HepG2 (cell line): ENCODE data around the gene SCIN. TPM values are rescaled to one million over a fixed set of nuclear protein-coding genes. Genes with fewer than 3 reads are reported as not detected.
A peak's percentile ranks its signal among the peaks of the same experiment; 100 is the strongest.

Experiments
- ATAC-seq: fragments of 200-7000 bp; cut with Tn5 transposase; 3 replicates; pipeline ENCODE4 v1.9.1; 2020; ENCODE audit warnings: mild to moderate bottlenecking, moderate library complexity
- BruUV-seq: library from RNA; stranded (reverse); fragments of 400-500 nt; replicated peaks from 2 replicates; lab custom pipeline; 2021; lab: Mats Ljungman, UMichigan
- CTCF ChIA-PET: fragments of 300-600 bp; formaldehyde crosslinking; extraction: SDS; loops from one replicate; lab custom pipeline; 2021; ENCODE audit warnings: low total read pairs, inconsistent platforms, low intra/inter-chr PET ratio; lab: Yijun Ruan, JAX
- POLR2A ChIA-PET: fragments of 350-600 bp; sonication (Branson Sonifier 250); formaldehyde crosslinking; loops from one replicate; lab custom pipeline; 2020; ENCODE audit warnings: antibody characterized with exemption, inconsistent platforms; lab: Yijun Ruan, JAX
- DNase-seq: peaks from one replicate; pipeline ENCODE4 v3.0.0-alpha.2; 2015; ENCODE audit warnings: low spot score
- FAIRE-seq: peaks from 3 replicates; lab custom pipeline; 2011; peaks lifted over from hg19 to GRCh38; lab: Jason Lieb, UNC
- H2AFZ ChIP-seq: one replicate; pipeline ENCODE4 v1.6.1; 2011; ENCODE audit warnings: low read length, inconsistent platforms
- H3K27ac ChIP-seq: fragments of 300-600 bp; 3 replicates; pipeline ENCODE4 v1.8.0; 2011; ENCODE audit warnings: mixed run types, mild to moderate bottlenecking, mixed read lengths, low read length, inconsistent platforms; ENCODE audit not compliant: insufficient read depth; ENCODE audit errors: extremely low read length
- H3K27me3 ChIP-seq, 2 experiments: fragments of 200-600 bp in 1 of 2; 2 replicates in 1 of 2; 3 replicates in 1 of 2; pipeline versions ENCODE4 v1.6.0 to v1.8.0; 2011; ENCODE audit warnings: low read length in 2 of 2, mild to moderate bottlenecking in 2 of 2, moderate library complexity in 2 of 2, inconsistent platforms in 1 of 2; ENCODE audit not compliant: insufficient read depth in 2 of 2, control insufficient read depth in 1 of 2
- H3K36me3 ChIP-seq, 2 experiments: fragments of 200-600 bp in 1 of 2; replicated peaks in 1 of 2; 2 replicates in 1 of 2; 3 replicates in 1 of 2; pipeline versions ENCODE4 v1.5.1 to v1.8.0; 2011; ENCODE audit warnings: low read length in 2 of 2, inconsistent platforms in 1 of 2; ENCODE audit not compliant: insufficient read depth in 2 of 2, control insufficient read depth in 1 of 2
- H3K4me1 ChIP-seq: 2 replicates; pipeline ENCODE4 v1.5.1; 2012; ENCODE audit warnings: low read length, inconsistent platforms; ENCODE audit not compliant: insufficient read depth
- H3K4me2 ChIP-seq: 2 replicates; pipeline ENCODE4 v1.6.0; 2011; ENCODE audit warnings: low read depth, low read length, inconsistent platforms
- H3K4me3 ChIP-seq, 3 experiments: fragments of 200-600 bp in 1 of 3; sonication (generic), shearing (Covaris generic) in 1 of 3; replicated peaks in 1 of 3; 2 replicates each; pipeline ENCODE4 v1.5.1; 2011 to 2016; ENCODE audit warnings: low read length in 3 of 3, inconsistent platforms in 2 of 3, low read depth in 2 of 3, mild to moderate bottlenecking in 2 of 3, control low read depth in 1 of 3, mixed read lengths in 1 of 3; ENCODE audit not compliant: insufficient read depth in 1 of 3
- H3K79me2 ChIP-seq: one replicate; pipeline ENCODE4 v1.6.1; 2011; ENCODE audit warnings: low read length, inconsistent platforms; ENCODE audit not compliant: insufficient read depth
- H3K9ac ChIP-seq: 2 replicates; pipeline ENCODE4 v1.6.0; 2011; ENCODE audit warnings: mild to moderate bottlenecking, low read depth, low read length, inconsistent platforms; ENCODE audit not compliant: insufficient read depth
- H3K9me3 ChIP-seq: 2 replicates; pipeline ENCODE4 v1.5.1; 2012; ENCODE audit warnings: mild to moderate bottlenecking, low read length
- H4K20me1 ChIP-seq: 2 replicates; pipeline ENCODE4 v1.6.0; 2011; ENCODE audit warnings: inconsistent platforms, mild to moderate bottlenecking, low read length, moderate library complexity; ENCODE audit not compliant: insufficient read depth
- ATF7 ChIP-seq, 2 experiments: fragments of 450-650 bp in 1 of 2; sonication (generic) in 1 of 2; formaldehyde crosslinking in 1 of 2; IDR thresholded peaks; 2 replicates each; pipeline versions ENCODE4 v1.4.0 to v1.6.1; 2016 to 2020; ENCODE audit warnings: antibody characterized with exemption in 1 of 2, mild to moderate bottlenecking in 1 of 2, missing genetic modification reagents in 1 of 2
- ZNF777 ChIP-seq: sonication (generic); formaldehyde crosslinking; IDR thresholded peaks from 2 replicates; pipeline ENCODE4 v1.4.0; 2020; ENCODE audit warnings: missing genetic modification reagents
- in situ Hi-C: cut with HindIII; loops from 2 replicates; pipeline ENCODE4 v1.10.0; 2017; ENCODE audit warnings: low pct_unique_long_range_greater_than_20kb; ENCODE audit not compliant: extremely low pct_ligation_motif_present
- intact Hi-C: fragments of 100-400 bp; cut with micrococcal nuclease; formaldehyde crosslinking; loops from one replicate; pipeline ENCODE4 v1.10.0; 2022; ENCODE audit not compliant: unreplicated experiment
- polyA plus RNA-seq, 8 experiments: library from polyadenylated mRNA; depleted of rRNA in 3 of 8; stranded (reverse) in 7 of 8; unstranded in 1 of 8; fragments of >200 nt; fragmentation: Illumina TruSeq in 4 of 8; extraction: Trizol in 4 of 8; gene quantifications; 2 replicates each; pipeline versions ENCODE4 v1.2.1 to v1.2.3, GENCODE V29; 2011 to 2016; ENCODE audit warnings: low read depth in 4 of 8, missing spikeins in 1 of 8, mixed read lengths in 1 of 8; ENCODE audit not compliant: insufficient read depth in 1 of 8
- total RNA-seq, 5 experiments: library from RNA; depleted of rRNA; stranded (reverse); fragments of >200 nt; fragmentation: Illumina TruSeq; extraction: Trizol; gene quantifications; 2 replicates each; pipeline ENCODE4 v1.2.3, GENCODE V29; 2016; ENCODE audit warnings: low read depth in 1 of 5
- TF ChIP-seq, protein P1 (sequence below): IDR thresholded peaks from 2 replicates; pipeline ENCODE4 v1.6.1; 2016; ENCODE audit warnings: missing genetic modification reagents, missing compliant biosample characterization
- TF ChIP-seq, protein P2 (sequence below): sonication (generic); formaldehyde crosslinking; IDR thresholded peaks from 2 replicates; pipeline ENCODE4 v1.8.1; 2023; ENCODE audit warnings: missing genetic modification reagents, inconsistent platforms, borderline replicate concordance
- TF ChIP-seq, protein P3 (sequence below): sonication (generic); formaldehyde crosslinking; IDR thresholded peaks from 2 replicates; pipeline ENCODE4 v1.4.0; 2020; ENCODE audit warnings: missing genetic modification reagents, borderline replicate concordance

Gene SCIN
- total and polyA plus RNA-seq, 2 of the 13 experiments (the other 11 are each of a cell fraction or from before 2014, with no cell fraction given) = not detected

DNA sequence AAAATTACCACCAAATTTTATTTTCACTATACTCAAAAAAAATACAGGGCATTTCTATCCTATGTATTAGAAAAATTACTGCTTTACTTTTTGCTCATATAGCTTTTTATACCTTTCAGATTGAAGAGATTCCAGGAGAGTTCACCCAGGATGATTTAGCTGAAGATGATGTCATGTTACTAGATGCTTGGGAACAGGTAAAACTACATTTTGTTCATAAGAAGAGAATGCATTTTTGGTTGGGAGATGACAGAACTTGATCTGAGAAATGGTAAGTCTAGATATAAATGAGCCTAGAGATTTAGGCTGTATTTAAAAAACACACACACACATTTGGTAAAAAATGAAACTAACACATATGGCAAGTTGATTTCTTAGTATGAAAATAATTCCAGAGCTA, 78.8 kb downstream of the SCIN start:
- H3K4me2 ChIP-seq = no peak overlapping the region
- H3K27ac ChIP-seq = no peak overlapping the region
- DNase-seq (no peak), ATAC-seq (no peak)
- in situ Hi-C loops = loop anchor here (10.0 kb wide), 1 partner anchor 295 kb away; no protein-coding TSS in a partner anchor
- H3K36me3 ChIP-seq = no peaks in the 10 kb centered on the region
- no peaks in the 10 kb centered on the region for H3K79me2 ChIP-seq
- no TSS peak for BruUV-seq
- H3K4me1 ChIP-seq = peaks cover 38% of the 10 kb centered on the region
- H3K27me3 ChIP-seq = no peaks in the 10 kb centered on the region
- POLR2A ChIA-PET = no interaction called here
- TF ChIP-seq, protein P1, sequence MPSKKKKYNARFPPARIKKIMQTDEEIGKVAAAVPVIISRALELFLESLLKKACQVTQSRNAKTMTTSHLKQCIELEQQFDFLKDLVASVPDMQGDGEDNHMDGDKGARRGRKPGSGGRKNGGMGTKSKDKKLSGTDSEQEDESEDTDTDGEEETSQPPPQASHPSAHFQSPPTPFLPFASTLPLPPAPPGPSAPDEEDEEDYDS (CRISPR knock-in tag) = no peak
- TF ChIP-seq, protein P2, sequence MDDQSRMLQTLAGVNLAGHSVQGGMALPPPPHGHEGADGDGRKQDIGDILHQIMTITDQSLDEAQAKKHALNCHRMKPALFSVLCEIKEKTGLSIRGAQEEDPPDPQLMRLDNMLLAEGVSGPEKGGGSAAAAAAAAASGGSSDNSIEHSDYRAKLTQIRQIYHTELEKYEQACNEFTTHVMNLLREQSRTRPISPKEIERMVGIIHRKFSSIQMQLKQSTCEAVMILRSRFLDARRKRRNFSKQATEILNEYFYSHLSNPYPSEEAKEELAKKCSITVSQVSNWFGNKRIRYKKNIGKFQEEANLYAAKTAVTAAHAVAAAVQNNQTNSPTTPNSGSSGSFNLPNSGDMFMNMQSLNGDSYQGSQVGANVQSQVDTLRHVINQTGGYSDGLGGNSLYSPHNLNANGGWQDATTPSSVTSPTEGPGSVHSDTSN (CRISPR knock-in tag) = no peak
- TF ChIP-seq ATF7 (IDR thresholded peaks at IDR 0.05) (0 out of 2 replicates have a peak, but pooled peaks have one; percentile 31), ATF7 (CRISPR knock-in tag; IDR thresholded peaks at IDR 0.05) (no peak), ZNF777 (CRISPR knock-in tag) (no peak)
- TF ChIP-seq, protein P3, sequence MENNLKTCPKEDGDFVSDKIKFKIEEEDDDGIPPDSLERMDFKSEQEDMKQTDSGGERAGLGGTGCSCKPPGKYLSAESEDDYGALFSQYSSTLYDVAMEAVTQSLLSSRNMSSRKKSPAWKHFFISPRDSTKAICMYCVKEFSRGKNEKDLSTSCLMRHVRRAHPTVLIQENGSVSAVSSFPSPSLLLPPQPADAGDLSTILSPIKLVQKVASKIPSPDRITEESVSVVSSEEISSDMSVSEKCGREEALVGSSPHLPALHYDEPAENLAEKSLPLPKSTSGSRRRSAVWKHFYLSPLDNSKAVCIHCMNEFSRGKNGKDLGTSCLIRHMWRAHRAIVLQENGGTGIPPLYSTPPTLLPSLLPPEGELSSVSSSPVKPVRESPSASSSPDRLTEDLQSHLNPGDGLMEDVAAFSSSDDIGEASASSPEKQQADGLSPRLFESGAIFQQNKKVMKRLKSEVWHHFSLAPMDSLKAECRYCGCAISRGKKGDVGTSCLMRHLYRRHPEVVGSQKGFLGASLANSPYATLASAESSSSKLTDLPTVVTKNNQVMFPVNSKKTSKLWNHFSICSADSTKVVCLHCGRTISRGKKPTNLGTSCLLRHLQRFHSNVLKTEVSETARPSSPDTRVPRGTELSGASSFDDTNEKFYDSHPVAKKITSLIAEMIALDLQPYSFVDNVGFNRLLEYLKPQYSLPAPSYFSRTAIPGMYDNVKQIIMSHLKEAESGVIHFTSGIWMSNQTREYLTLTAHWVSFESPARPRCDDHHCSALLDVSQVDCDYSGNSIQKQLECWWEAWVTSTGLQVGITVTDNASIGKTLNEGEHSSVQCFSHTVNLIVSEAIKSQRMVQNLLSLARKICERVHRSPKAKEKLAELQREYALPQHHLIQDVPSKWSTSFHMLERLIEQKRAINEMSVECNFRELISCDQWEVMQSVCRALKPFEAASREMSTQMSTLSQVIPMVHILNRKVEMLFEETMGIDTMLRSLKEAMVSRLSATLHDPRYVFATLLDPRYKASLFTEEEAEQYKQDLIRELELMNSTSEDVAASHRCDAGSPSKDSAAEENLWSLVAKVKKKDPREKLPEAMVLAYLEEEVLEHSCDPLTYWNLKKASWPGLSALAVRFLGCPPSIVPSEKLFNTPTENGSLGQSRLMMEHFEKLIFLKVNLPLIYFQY (CRISPR knock-in tag) = no peak
- TF ChIP-seq, all 625 proteins: peak for 1
- Histone ChIP-seq H3K9me3 (no peaks in the 10 kb centered on the region), H4K20me1 (no peaks in the 10 kb centered on the region), H2AFZ (no peak overlapping the region), H3K4me3 (no peak overlapping the region), H3K9ac (no peak overlapping the region)
- intact Hi-C loops = loop anchor here (10.0 kb wide), 1 partner anchor 295 kb away; no protein-coding TSS in a partner anchor
- CTCF ChIA-PET = no interaction called here
- FAIRE-seq = no peak
